ENCODE measurements around the gene TMEM123.

Gene TMEM123

DNA sequence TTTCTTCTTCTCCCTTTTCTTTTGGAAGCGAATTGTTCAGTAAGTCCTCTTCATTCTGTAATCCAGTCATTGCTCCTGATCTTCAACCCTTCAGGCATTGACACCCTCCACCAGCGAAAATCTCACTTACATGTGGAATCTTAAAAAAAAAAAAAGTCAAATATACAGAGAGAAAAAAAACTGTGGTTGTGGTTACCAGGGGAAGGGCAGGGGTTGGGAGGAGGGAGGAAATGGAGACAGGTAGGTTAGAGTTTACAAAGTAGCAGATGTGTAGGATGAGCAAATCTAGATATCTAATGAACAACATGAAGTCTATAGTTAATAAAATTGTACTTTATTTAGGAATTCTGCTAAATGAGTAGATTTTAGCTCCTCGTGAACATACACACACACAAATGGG lies 17.7 kb upstream of the TMEM123 start:
- no peak for DNase-seq

DNA sequence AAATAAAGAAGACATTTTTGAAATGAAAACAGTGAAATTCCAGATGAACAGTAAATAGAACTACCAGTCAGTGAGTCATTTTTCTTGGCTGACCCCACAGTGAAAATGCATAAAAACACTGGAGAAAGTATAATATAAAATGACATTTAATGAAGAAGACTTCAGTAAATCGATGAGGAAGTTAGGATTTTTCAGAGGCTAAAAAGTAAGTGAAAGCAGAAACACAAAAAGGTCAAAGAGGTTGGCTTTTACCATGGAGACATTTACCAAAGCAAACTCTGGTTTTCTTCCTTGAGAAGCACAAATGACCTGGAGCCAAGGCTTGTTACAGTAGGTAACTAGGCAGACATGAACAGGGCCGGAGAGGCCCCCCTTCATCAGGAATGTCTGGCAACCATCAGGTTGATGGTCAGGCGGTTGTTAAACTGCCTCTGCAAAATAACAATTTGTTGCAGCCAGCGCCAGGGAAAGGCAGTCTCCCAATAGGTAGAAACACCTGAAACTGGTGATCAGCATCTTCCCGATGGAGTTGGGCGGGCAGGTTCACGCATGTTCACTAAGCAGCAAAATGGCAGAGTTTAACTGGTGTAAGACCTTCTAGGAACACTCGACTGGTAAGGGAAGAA lies 16.7 kb upstream of the TMEM123 start:
- no peak for DNase-seq

- no peak for DNase-seq
These were observed 16.1 kb upstream of the TMEM123 start for GRCh38 chr11:102468616-102469195.

DNA sequence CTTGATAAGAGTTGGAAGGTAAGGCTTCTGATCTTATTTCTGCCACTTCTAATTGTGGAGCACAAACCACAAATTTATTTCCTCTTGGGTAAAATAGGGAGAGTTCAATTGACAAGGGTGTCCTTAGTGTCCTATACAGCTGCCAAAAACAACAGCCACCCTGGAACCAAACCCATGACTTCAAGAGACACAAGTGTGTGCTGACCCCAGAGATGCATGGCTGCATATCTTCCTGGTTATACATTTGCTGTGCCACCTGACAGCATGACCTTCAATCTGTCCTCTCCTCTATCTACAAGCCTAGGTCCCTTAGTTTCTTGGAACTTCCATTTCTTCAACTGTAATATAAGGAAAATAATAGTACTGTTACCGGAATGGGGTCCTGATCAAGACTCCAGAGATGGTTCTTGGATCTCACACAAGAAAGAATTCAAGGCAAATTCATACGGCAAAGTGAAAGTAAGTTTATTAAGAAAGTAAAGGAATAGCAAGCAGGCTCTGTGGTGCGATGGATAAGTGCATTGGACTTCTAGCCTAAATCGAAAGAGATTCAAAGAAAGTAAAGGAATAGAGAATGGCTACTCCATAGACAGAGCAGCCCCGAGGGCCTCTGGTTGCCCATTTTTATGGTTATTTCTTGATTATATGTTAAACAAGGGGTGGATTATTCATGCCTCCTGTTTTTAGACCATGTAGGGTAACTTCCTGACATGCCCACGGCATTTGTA lies 15.5 kb upstream of the TMEM123 start:
- DNase-seq: no peak

DNA sequence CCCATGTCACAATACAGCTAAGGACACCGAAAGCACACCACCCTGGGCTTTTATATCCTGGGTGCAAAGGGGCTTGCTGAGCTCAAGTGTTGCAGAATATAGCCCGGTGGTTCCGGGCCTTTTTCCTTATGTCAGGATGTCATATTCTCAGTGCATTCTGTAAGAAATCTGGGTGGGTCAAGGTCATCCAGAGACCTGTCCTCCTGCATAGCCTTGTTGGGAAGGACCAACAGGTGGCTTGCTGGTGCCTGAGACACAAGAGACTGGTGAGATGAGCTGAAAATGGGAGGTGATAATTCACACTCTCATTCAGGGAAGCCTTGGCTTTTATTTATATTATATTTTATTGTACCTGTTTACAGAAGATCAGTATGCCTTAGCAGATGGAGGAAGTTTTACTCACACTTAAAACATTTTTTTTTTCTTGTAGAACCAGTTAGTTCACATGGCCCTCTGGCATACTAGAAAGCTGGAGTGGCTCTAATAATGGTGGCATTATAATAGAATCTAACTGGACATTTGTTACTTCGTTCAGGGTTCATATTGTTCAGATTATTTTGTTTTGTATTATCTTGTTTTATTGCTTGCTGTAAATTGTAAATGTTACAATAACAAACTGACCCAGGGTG lies 14.6 kb upstream of the TMEM123 start:
- DNase-seq: no peak

GRCh38 chr11:102465696-102466095 lies 13.1 kb upstream of the TMEM123 start:
- no peak for DNase-seq

DNA sequence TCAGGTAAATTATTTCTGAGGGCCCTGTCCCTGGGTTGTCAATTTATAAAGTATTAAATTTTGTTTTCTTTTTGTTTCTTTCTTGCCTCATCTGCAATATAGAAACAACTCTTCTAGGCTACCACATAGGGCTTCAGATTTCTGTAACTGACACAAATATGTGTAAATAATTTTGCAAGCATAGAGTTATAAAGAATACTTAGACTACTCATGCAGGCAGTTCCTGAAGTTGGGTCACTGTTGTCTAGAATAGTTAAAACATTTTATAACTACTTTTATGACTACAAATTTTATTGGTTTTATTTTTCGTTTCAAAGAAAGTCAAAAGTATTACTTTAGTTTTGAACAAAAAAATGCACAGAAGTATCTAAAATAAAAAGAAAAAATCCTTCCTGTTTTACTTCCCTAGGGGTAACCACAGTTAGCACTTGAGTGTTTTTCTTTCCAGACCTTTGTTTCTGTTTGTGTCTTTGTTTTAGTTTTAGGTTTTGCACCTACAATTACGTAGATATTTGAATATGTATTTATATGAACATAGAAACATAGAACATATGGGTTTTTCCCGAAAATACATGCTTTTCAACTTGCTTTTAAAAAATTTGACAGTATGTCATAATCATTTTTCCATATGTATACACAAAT lies 12.4 kb upstream of the TMEM123 start:
- no peak for DNase-seq

GRCh38 chr11:102464037-102464436 lies 11.5 kb upstream of the TMEM123 start:
- DNase-seq: no peak

DNA sequence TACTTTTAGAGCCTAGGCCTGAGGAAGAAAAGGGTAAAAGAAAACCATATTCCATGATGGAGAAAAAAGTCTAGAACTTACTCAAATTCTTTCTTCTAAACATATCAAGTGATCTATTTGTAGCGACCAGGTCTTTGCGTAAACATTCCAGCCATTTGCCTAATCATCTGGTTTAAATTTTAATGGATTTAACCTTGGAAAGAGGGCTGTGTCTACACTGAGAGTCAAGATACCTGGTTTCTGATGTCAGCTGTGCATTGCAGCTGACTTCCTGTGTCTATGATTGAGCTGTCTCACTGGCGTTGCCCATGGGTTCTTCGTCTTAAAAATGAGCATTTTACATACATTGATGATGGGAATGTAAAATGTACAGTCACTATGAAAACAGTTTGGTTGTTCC lies 10.0 kb upstream of the TMEM123 start:
- DNase-seq: no peak

DNA sequence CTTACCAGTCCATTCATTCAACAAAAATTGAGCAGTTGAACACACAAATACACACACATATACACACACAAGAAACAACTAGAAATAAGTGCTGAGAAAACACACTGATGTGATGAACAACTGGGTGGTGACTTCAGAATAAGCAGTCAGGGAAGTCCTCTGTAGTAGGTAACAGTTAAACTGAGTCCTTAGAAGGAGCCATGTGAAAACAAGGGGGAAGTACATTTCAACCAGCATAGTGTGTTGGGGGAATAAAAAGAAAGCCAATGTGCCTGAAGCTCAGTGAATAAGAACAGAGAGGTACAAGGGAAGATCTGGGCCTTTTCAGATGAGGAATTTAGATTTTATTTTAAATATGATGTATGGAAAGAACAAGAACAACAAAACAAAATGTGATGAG lies 6.8 kb upstream of the TMEM123 start:
- no peak for DNase-seq

DNA sequence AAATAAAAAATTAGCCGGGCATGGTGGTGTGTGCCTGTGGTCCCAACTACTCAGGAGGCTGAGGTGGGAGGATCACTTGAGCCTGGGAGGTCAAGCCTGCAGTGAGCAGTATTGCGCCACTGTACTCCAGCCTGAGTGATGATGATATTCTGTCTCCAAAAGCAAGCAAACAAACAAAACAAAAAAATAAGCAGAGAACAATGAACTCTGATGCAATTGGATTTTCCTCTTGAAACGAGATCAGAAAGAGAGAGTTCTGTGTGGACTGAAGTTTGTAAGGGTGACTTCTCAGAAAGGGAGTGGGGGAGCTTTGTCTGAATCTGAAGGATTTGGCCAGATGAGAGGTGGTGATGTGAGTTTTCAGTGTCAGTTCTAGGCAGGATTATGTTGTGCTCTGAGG lies 6.0 kb upstream of the TMEM123 start:
- no peak for DNase-seq

- DNase-seq: no peak
These were observed 5.3 kb upstream of the TMEM123 start for GRCh38 chr11:102457865-102458264.

GRCh38 chr11:102457056-102457677 lies 4.6 kb upstream of the TMEM123 start:
- no peak for DNase-seq

DNA sequence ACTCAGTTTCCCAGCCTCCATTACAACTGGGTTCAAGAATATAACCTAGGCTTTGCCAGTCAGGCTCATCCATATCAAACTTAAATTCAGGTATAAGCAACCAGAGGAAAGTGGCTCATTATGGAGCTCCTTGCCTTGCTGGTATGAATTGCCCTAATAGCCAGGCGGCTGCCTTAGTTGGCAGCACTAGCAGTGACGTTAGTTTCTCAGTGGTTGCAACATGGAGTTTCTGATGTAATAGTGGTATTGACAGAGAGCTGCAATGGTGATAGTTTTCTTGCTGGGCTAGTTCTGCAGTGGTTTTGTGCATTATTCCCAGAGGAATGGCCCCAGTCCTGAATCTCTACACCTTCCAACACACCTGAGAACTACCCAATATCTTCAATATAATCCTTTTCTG lies 3.8 kb upstream of the TMEM123 start:
- no peak for DNase-seq

DNA sequence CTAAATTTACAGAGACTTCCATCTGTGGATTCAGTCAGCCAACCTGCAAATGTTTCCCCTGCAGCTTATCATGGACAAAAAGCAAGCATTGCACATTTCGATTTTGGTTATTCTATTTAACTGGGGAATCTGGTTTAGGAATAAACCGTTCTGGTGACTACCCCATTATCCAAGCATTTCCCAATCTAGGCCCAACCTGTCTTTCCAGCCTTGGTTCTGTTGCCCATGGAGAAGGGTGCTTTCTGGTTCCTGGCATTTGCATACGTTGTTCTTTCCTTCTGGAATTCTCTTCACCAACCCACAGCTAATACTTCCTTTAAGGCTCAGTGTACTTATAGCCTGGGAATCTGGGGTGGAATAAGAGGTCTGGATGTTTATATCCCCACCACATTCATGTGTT lies 1.4 kb upstream of the TMEM123 start:
- DNase-seq: no peak

DNA sequence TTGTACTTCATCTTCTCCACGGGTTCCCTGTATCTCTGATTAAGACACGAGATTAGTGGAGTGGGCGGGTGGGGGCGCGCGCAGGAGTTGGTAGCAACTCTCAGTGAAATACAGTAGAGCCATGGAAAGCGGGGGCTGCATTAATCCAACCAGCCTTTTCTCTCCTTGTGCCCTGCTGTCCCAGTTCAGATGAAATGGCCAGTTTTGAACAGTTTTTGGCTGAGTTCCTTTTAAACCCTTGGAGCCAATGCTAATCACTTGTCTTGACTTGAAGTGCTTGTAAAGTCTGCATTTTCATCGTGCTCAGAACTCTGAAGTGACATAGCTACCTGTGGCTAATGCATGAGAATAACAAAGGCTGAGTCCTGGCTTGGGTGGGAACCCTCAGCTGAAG lies 734 bp upstream of the TMEM123 start:
- DNase-seq: no peak

- peak; percentile 80 to 85 for DNase-seq
These were observed 694 bp downstream of the TMEM123 start for GRCh38 chr11:102451681-102452460.

DNA sequence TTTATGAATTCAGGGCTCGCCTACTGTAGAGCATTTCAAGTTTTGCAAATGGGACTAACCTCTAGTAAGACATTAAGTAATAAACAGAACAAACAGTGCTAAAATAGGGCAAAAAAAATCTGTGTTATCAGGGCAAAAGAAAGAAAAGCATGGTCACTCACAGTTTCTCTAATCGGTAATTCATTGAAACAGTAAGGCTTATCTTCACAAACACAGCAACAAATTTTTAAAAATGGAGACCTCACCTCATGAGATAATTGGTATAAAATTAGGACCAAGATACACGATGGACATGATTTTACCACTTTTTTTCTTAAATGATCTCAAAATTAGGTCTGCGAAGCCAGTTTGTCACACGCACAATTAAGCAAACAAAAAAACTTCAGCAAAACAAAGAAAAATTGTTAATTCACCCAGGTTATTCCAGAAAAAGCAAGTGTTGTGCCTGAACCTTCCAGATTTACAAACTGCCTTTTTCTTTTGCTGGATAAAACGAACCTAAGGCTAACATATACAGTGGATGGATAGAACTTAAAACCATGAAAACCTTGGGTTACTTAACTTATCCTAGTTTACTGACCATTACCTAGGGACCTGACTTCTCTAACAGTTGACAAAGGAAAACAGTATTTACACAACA lies 1.4 kb downstream of the TMEM123 start:
- DNase-seq: no peak

- DNase-seq: no peak
These were observed 2.7 kb downstream of the TMEM123 start for GRCh38 chr11:102449651-102450570.

- DNase-seq: no peak
These were observed 3.7 kb downstream of the TMEM123 start for GRCh38 chr11:102448869-102449224.

Data from activated T-cell treated with anti-CD3 and anti-CD28 coated beads, Interleukin-2, amount 50 U/mL, for 48 hours (primary cell).